ENCODE data around the gene TRPM2.

DNA sequence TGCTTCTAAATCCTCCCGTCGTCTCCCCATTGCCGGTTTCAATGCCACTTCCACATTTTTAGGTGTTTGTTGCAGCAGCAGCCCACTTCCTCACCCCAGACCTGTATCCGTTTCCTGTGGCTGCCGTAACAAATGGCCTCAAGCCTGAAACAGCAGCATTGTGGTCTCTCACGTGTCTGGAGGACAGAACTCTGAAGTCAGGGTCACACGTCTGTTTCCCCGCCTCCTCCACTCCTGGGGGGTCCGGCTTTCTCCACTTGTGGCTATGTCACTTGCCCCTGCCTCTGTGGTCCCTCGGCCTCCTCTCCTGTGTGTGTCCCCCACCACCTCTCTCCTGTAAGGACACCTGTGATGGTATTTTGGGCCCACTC lies 21.8 kb downstream of the TRPM2 start:
- TF ChIP-seq POLR2AphosphoS5 (IDR thresholded peaks at IDR 0.05) (no peak), CTCF (IDR thresholded peaks at IDR 0.05) (no peak)

Data from prostate gland (tissue), 2 donors.